Loucy (cell line): Measurements from ENCODE around the gene HEXIM2.

Source experiments
- CTCF ChIP-seq: fragments of 200-600 bp; sonication (generic); conservative IDR thresholded peaks from 2 replicates; pipeline ENCODE4 v1.5.1; 2014; ENCODE audit warnings: mild to moderate bottlenecking, antibody characterized with exemption, low read length
- EZH2phosphoT487 ChIP-seq: fragments of 200-600 bp; IDR thresholded peaks from 2 replicates; pipeline ENCODE4 v1.6.1; 2018; ENCODE audit warnings: antibody characterized with exemption, mild to moderate bottlenecking, moderate library complexity, borderline replicate concordance

GRCh38 chr17:45218895-45219661 is 57.4 kb downstream of the HEXIM2 start:
- TF ChIP-seq CTCF (peak; percentile 95), EZH2phosphoT487 (no peak)
